ENCODE results near the gene DSCAML1.

The DSCAML1 gene

DNA sequence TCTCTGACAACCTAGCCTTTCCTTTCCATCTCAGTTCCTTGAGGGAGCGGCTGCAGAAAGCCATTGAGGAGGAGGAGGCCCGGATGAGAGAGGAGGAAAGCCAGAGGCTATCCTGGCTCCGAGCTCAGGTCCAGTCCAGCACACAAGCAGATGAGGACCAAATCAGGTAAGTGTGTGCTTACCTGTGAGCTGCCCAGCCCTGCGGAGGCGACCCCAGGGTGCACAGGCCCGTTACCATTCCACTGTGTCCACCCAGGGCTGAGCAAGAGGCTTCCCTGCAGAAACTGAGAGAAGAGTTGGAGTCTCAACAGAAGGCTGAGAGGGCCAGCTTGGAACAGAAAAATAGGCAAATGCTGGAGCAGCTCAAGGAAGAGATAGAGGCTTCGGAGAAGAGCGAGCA is 406.3 kb downstream of the DSCAML1 start:
- no peak for FAIRE-seq

GRCh38 chr11:117387992-117388755 is 408.8 kb downstream of the DSCAML1 start:
- FAIRE-seq, result no peak

GRCh38 chr11:117385906-117386305 is 411.1 kb downstream of the DSCAML1 start:
- FAIRE-seq, result no peak

DNA sequence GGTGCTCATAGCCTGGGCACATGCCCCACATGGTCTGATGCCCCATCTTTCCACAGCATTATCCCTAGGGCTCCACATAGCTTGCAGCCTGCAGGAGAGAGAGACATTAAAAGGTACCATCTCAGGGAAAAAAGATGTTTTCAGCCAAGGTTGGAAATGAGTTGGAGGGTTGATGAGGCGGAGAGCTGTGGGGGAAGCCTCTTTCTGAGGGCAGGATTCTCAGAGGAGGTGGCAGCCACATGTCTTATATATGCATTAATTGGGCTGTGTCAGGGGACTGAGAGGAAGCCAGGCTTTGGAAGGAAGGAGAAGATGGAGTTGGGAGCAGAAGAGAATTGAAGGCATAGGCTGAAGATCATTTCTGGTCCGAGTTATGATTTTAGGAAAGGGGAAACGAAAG is 411.5 kb downstream of the DSCAML1 start:
- no peak for FAIRE-seq

DNA sequence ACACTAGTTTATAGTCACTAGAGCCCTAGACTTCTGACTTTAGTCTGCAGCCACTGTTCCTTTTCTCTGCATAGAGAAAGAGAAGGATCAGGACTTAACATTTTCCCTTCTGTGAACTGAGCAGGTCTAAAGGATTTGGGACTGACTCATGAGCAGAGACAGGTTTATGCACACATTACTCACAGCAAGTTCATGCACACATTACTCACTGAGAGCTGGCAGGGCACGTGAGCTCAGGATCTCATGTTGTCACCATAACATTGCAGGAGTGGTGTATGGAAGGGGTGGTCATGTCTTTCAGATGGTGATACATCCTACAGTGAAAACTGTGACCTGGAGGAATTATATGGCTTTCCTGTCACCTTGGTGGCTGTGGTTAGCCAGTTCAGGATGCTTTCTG is 413.0 kb downstream of the DSCAML1 start:
- no peak for FAIRE-seq

DNA sequence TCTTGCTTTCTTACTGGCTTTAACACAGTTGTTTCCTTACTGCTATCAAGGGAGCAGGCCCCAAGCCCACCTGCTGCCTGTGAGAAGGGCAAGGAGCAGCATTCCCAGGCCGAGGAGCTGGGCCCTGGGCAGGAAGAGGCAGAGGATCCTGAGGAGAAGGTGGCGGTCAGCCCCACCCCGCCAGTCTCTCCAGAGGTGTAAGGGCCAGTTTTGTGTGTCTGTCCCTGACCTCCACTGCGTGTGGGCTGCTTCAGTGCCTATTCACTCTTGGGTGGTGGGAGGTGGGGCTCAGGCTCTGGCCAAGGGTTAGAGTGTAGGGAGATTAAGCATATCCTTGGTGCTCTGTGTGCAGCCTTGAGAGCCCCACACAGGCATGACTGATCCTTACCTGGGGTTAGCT is 414.3 kb downstream of the DSCAML1 start:
- no peak for FAIRE-seq

DNA sequence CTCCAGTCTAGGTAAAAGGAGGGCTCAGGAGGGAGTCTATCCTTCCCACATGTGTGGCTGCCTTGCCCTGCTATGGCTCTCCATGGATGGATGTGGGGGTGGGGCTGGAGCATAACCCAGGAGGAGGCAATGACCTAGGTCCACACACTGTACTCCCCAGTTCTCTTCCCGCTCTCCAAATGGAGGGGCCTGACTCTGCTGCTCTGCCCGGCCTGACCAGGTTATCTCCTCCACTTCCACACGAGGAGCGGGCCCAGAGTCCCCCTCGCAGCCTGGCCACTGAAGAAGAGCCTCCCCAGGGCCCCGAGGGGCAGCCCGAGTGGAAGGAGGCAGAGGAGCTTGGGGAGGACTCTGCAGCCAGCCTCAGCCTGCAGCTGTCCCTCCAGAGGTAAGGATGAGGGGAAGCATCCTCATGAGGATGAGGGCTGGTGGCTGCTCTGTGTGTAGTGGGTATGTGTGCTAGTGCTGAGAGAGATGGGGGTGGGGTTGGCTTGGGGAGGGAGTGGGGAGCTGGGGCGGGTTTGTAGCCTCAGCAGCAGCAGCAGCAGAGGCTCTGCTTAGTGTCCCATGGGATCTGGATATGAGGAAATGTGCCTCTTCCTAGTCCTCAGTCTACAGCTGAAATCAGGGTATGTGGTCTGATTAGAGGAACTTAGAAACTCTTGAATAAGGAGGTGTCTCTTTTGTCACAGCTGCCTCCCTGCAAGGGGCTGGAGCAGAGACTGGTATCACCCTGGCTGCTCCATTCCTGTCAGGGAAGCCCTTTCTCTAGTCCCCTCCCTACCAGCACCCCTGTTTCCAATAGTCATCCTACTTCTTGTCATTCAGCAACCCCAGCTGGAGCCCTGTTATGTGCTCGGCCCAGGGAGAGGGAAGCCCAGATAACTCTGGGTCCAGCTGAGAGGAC is 415.3 kb downstream of the DSCAML1 start:
- FAIRE-seq, result no peak

GRCh38 chr11:117380676-117381075 is 416.3 kb downstream of the DSCAML1 start:
- no peak for FAIRE-seq

DNA sequence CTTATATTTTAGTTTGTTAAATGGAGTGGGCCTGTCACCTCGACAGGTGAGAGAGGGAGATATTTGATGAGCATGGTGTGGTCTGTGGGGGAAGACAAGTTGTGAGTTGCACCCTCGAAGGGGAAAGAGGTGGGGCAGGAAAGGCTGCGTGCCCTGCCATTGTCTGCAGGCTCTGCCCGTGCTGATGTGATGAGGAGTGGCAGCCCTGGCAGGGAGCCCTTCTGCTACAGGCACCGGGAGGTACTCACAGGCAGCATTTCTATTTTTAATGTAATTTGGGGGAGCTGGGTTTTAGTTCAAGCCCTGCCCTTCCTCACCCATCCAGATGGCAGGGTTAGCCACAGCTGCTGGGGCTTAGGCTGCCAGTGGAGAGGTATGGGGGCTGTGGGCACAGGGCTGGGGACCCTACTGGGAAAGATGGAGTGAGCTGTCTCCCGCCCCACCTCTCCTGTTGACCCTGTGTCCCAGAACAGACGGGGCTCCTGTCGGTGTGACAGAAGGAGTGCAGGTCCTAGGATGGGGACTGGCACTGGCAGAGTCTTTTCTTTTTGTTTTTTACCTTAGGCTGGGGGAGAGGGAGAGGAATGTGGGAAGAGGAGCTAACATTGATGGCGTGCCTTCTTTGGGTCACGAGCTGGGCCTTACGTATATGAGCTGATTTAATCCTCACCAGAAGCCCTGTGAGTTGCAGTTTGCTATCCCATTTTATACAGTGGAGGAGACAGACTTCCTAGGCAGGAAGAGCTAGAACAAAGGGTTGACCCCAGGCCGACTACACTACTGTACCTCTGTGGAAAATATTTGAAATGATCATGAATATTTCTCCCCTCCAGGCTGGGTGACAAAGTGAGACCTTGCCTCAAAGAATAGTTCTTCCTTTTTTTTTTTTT is 417.8 kb downstream of the DSCAML1 start:
- FAIRE-seq, result no peak

Data from colon (tissue), 2 donors.